ENCODE data around the gene CLDN5.

Gene CLDN5

DNA sequence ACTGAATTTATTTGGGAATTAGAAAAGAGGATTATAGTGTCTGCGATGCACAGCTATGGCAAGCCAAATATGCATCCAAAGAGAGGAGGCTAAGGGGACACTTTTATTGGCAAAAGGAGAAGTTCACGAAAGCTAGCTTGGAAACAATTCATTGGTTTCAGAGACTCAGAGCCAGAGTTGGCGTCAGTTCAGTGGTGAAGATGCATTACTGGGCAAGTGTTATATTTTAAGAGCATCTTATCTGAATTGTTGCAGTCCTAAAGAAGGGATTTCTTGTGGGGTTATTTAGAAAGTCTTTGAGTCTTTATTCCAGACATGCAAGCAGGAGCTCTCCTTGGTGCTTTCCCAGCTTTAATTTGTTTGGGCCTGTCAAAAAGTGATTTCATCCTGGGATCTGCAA, 15.0 kb downstream of the CLDN5 start:
- H3K27ac ChIP-seq: no peak overlapping the region
- H3K4me3 ChIP-seq (ENCODE audit: low read depth, low read length): no peak overlapping the region
- TF ChIP-seq, protein P1, sequence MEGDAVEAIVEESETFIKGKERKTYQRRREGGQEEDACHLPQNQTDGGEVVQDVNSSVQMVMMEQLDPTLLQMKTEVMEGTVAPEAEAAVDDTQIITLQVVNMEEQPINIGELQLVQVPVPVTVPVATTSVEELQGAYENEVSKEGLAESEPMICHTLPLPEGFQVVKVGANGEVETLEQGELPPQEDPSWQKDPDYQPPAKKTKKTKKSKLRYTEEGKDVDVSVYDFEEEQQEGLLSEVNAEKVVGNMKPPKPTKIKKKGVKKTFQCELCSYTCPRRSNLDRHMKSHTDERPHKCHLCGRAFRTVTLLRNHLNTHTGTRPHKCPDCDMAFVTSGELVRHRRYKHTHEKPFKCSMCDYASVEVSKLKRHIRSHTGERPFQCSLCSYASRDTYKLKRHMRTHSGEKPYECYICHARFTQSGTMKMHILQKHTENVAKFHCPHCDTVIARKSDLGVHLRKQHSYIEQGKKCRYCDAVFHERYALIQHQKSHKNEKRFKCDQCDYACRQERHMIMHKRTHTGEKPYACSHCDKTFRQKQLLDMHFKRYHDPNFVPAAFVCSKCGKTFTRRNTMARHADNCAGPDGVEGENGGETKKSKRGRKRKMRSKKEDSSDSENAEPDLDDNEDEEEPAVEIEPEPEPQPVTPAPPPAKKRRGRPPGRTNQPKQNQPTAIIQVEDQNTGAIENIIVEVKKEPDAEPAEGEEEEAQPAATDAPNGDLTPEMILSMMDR (IDR thresholded peaks at IDR 0.05; ENCODE audit: low read depth, low read length): no peak
- H3K36me3 ChIP-seq: peaks cover 70% of the 10 kb centered on the region
- H3K27me3 ChIP-seq (ENCODE audit: insufficient read depth, low read depth, severe bottlenecking): no peaks in the 10 kb centered on the region
- DNase-seq: no peak
- H3K9me3 ChIP-seq (ENCODE audit: severe bottlenecking): peaks cover 3% of the 10 kb centered on the region

DNA sequence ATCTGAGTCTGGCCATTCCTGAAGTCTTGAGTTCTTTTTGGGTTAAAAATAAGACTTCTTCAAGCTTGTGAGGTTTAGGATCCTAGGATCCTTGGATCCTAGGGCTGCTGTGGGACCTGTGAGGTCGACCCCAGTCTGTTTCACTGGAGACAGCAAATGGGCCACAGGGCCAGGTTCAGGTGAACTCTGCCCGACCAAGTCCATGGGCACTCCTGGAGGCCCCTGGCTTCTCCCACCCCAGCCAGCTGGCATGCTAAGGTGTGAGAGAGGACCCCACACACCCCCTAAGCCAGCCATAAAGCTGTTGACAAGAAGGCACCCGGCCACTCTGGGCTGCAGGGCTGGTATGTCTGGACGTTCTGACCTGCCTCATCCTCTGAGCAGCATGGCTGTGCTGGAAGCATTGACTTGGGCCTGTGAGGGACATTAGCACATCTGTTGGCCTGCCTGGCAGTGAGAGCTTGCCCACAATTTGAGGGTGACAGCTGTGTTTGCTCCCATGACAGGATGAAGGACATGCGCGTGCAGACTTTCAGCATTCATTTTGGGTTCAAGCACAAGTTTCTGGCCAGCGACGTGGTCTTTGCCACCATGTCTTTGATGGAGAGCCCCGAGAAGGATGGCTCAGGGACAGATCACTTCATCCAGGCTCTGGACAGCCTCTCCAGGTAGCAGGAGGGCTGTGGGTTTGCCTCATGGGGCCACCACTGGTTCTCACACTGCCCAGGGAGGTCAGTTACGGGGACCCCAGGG, 16.0 kb downstream of the CLDN5 start:
- H3K4me3 ChIP-seq (ENCODE audit: low read depth, low read length): no peak overlapping the region
- no peaks in the 10 kb centered on the region for H3K27me3 ChIP-seq (ENCODE audit: insufficient read depth, low read depth, severe bottlenecking)
- peaks cover 68% of the 10 kb centered on the region for H3K36me3 ChIP-seq
- DNase-seq: no peak
- H3K9me3 ChIP-seq (ENCODE audit: severe bottlenecking): peaks cover 3% of the 10 kb centered on the region
- TF ChIP-seq, protein P1 (IDR thresholded peaks at IDR 0.05; ENCODE audit: low read depth, low read length): no peak
- H3K27ac ChIP-seq: no peak overlapping the region

DNA sequence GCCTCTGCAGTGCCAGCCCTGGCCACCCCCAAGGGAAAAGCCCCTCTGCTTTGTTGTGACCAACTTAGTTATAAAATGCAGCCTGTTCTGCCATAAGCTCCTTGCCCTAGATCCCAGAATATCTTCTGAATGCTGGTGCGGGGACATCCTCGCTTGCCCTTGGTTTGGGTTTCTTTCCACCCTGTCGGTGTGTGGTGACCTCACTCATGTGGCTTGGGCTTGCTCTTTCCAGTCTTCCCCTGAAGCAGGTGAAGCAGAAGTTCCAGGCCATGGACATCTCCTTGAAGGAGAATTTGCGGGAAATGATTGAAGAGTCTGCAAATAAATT, 16.7 kb downstream of the CLDN5 start:
- Histone ChIP-seq H3K27ac (no peak overlapping the region), H3K9me3 (ENCODE audit: severe bottlenecking) (peaks cover 2% of the 10 kb centered on the region), H3K36me3 (peaks cover 62% of the 10 kb centered on the region), H3K4me3 (ENCODE audit: low read depth, low read length) (no peak overlapping the region), H3K27me3 (ENCODE audit: insufficient read depth, low read depth, severe bottlenecking) (no peaks in the 10 kb centered on the region)
- no peak for DNase-seq
- TF ChIP-seq, protein P1 (IDR thresholded peaks at IDR 0.05; ENCODE audit: low read depth, low read length): no peak

DNA sequence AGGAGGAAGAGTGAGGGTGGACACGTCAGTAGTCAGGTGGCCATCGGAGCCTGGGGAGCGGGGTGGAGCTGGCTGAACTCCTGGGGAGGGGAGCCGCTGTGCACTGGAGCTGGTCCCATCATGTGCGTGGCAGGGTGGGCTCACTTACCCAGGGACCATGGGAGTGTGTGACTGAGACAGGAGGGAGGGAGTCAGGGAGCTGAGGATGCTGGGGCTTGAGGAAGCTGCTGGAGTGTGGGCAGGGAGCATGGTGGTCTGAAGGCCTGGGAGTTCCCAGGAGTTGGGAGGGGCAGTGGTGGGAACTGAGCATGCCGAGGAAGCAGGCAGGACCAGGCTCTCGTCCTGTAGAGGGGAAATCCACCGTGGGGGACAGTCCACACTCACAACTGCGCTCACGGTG, 18.0 kb downstream of the CLDN5 start:
- no peaks in the 10 kb centered on the region for H3K9me3 ChIP-seq (ENCODE audit: severe bottlenecking)
- H3K27me3 ChIP-seq (ENCODE audit: insufficient read depth, low read depth, severe bottlenecking): no peaks in the 10 kb centered on the region
- H3K4me3 ChIP-seq (ENCODE audit: low read depth, low read length): no peak overlapping the region
- no peak overlapping the region for H3K27ac ChIP-seq
- DNase-seq: no peak
- TF ChIP-seq, protein P1 (IDR thresholded peaks at IDR 0.05; ENCODE audit: low read depth, low read length): no peak
- H3K36me3 ChIP-seq: peaks cover 55% of the 10 kb centered on the region

DNA sequence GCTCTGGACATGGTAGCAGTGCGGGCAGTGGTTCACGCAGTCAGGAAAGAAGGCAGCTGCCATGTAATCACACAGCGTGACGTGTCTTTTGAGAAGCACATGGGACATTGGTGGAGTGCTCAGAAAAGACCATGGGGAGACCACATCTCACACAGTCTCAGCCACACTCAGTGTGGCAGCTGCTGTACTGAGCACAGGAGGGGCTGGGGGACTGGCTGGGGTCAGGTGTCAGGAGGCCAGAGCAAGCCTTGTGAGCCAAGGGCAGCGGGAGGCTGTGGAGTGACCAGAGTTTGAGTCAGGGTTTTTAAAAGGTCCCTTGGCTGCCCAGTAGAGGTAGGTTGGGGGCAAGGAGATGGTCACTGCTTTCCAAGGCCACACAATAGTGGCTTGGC, 18.5 kb downstream of the CLDN5 start:
- no peak for DNase-seq
- Histone ChIP-seq H3K27ac (no peak overlapping the region), H3K4me3 (ENCODE audit: low read depth, low read length) (no peak overlapping the region), H3K27me3 (ENCODE audit: insufficient read depth, low read depth, severe bottlenecking) (no peaks in the 10 kb centered on the region), H3K36me3 (peaks cover 56% of the 10 kb centered on the region), H3K9me3 (ENCODE audit: severe bottlenecking) (no peaks in the 10 kb centered on the region)
- TF ChIP-seq, protein P1 (IDR thresholded peaks at IDR 0.05; ENCODE audit: low read depth, low read length): no peak
